HG03575 (cell line): ENCODE results near the gene ACYP2.
"Not testable (repeated sequence)": the region's sequence is repeated elsewhere in the genome, so short reads cannot be mapped to it uniquely, and the experiment has no call there.

ENCODE experiments used
- ATAC-seq: cut with Tn5 transposase; IDR thresholded peaks from one replicate; pipeline ENCODE4 v1.9.1; 2021; ENCODE audit not compliant: unreplicated experiment, insufficient number of reproducible peaks, low FRiP score; ENCODE audit errors: extremely low read depth

The ACYP2 gene

DNA sequence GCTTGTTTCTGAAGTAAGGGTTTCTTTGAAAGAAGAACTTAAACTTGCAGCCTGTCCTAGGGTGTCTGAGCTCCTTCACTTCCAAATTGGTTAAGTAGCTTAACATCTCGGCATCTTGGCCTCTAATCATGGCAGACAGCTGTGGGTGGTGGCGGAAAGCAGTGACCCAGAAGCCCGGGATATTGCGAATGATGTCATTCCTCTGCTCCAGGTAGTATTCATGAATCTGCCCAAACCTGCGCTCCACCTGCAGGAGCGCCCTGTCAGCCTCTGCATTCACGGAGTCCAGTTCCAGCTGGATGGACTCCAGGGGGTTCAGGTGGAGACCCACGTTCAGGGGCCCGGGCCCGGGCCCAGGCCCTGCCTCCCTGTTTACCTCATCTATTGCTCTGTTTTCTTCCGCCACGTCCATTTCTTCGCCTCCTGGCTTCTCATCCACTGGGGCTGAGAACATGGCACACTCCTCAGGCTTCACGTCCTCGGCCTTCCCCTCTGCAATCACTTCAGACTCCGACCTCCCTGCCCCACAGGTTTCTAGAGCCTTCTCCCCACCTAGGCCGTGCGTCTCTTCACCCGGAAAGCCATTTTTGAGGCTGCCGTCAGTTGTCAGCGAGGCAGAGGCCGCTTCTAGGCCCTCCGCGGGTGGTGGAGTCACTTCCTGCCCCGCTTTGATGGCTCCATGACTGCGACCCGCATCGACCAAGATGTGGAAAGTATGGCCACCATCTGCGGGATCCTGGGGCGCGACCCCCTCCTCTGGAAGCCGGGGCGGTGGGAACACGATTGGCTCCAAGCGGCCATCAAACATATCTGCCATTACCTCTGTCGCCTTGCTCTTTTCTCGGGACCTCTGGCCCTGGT lies 140.0 kb downstream of the ACYP2 start:
- no peak for ATAC-seq

GRCh38 chr2:54256091-54256694 lies 140.8 kb downstream of the ACYP2 start, which contains the start of gene TSPYL6:
TSS of gene TSPYL6 (minus strand) at chr2:54256229. CDS start at chr2:54256151, 78 bp downstream.
- ATAC-seq: no peak

DNA sequence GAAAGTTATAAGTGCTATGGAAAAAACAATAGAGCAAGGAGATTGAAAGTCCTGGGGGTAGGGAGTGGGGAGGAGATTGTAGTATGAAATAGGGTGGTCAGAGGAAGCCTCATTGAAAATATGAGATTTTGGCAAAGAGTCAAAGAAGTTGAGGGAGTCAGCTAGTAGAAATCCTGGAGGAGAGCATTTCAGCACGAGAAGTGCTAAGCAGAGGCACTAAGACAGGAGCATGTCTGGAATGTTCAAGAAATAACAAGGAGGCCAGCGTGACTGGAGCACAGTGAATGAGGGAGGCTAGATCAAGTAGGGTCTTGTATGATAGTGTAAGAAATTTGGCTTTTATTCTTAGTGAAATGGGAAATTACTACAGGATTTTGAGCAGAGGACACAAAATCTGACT lies 142.8 kb downstream of the ACYP2 start:
- ATAC-seq: no peak

DNA sequence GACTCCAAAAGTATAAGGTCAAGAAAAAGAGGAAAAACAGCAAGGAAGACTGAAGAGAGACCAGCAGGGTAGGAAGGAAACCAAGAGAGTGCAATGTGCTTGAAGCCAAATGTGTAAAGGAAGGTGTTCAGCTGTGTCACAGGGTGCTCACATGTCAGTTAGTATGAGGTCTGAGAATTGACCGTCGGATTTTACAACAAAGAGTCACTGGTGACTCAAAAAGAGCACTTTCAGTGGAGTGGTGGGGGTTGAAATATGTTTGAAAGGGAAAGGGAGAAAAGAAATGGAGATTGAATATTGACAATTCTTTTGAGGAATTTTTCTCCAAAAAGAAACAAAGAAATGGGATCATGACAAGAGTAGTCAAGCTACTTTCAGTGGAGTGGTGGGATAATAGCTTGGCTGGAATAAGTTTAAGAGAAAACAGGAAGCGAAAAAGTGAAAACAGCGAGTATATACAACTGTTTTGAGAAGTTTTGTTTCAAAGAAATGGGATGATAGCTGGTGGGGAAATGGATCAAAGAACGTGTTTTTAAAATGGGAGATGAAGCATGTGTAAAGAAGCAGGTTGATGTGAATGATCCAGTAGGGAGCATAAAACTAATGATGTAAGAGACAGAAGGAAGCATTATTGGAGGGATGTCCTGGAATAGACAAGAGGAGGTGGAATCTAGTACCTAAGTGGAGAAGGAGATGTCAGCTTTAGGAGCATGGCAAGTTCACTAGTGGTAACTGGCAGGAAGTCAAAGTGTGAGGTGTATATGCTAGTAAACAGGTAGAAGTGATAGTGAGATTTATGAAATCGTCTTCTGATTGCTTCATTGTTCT lies 144.2 kb downstream of the ACYP2 start:
- peak; percentile 93 for ATAC-seq

DNA sequence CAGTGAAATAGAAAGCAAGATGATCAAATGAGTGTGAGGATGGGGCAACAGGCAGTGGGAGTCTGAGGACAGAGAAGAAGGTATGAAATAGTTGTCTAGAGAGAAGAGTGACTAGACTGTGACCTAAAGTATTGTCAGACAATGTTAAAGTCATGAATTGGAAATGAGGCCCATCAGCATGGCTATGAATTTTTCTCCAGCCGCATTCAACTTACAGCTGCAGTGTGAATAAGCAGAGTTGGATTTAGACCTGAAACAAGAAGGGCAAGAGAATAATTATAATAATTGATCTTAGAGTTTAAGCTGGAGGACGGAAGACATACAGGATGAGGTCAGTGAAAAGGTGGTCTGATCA lies 144.8 kb downstream of the ACYP2 start:
- no peak for ATAC-seq

- no peak for ATAC-seq
Observed at GRCh38 chr2:54261537-54261936, 146.1 kb downstream of the ACYP2 start.

- no peak for ATAC-seq
Observed at GRCh38 chr2:54262015-54262765, 146.8 kb downstream of the ACYP2 start.

DNA sequence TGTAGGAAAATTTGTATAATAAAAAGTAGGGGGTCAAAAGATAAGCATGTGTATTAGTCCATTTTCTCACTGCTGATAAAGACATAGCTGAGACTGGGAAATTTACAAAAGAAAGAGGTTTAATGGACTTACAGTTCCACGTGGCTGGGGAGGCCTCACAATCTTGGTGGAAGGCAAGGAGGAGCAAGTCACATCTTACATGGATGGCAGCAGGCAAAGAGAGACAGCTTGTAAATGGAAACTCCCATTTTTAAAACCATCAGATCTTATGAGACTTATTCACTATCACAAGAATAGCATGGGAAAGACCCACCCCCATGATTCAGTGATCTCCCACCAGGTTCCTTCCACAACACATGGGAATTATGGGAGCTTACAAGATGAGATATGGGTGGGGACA lies 149.7 kb downstream of the ACYP2 start:
- not testable (repeated sequence) for ATAC-seq

DNA sequence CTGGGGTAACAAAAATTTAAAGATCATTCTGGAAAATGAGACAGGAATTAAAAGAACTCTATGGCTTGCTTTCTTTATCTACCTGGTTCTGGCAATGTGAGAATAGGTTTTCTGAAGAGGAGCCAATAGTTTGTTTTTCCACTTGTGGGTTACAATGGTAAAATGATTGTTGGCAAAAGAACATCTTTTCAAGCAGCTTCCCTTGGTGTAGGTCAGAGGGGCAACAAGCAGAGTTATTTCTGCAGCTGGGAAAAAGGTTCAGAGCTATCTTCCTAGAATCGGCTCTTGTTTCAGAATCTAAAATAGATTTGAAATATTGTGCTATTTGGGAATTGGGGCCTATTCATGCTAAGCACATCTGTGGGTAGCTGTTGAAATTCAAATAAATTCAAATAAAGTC lies 152.2 kb downstream of the ACYP2 start:
- ATAC-seq: no peak

- ATAC-seq: no peak
Observed at GRCh38 chr2:54271189-54271588, 155.8 kb downstream of the ACYP2 start.

DNA sequence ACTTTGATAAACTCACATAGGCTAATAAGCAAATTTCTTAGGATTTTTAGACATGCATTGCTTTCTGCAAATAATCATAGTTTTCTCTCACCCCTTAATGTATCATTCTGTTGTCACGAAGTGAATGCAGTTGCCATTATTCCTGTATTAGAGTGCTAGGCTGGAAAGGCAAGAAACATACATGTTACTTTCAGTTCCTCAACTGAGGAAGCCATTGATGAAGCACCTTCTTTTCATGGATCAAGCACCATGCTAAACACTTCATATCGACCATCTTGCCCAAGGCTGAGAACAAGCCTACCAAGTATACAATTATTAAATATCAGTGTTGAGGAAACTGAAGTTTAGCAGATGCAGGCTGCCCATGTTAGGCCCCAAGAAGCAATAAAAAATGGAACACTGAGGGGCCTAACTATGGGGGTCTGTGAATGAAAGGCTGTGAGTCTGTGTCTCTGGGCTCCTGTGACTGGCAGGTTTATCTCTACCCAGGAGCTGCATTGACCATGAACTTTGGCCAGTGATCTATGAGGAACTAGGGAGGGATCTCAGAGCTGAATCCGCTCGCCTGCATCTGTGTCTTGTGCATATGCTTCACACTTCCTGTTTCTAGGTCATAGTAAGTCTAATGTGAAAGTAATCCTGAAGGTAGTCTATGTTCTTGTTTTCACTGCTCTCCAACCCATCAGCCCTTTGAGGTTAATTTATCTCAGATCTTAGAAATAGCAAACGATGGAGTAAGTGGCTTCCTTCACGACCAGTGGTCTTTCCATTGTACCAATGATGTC lies 156.6 kb downstream of the ACYP2 start:
- peak; percentile 61 for ATAC-seq

DNA sequence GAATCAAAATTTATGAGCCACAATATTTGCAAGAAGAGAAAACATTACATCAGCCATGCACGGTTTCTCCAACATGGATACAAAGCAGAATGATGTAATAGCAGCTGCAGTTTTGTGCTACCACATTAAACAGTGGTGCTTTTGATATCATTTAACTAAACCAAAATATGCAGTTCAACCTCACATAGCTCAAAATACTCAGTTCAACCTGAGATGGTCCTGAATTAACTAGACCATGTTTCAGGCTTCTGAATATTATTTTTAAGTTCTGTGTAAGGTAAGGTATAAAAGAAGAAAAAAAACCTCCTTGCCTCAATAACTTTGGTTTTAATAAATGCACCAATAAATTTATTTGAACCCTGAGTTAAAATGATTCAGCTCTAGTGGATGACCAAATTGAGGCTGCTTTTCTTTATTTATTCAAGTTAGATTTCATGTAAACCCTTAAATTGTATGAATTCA lies 159.4 kb downstream of the ACYP2 start:
- ATAC-seq: no peak

DNA sequence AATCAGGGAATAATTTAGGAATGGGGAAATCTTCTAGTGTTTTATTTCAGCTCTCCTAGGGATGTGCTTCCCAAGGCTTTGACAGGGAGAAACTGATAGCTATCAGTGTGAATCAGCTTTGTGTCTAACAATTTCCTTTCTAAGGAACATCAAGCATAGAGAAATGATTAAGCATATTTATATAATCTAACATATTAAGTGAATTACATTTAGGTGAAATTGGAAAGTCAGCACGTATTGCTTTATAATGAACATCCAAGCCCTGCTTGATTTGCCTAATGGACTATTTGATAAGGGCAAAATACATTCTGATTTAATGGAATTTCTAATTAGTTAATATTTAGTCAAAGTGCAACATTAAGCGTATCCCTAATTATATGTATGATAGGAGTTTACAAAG lies 160.1 kb downstream of the ACYP2 start:
- no peak for ATAC-seq

DNA sequence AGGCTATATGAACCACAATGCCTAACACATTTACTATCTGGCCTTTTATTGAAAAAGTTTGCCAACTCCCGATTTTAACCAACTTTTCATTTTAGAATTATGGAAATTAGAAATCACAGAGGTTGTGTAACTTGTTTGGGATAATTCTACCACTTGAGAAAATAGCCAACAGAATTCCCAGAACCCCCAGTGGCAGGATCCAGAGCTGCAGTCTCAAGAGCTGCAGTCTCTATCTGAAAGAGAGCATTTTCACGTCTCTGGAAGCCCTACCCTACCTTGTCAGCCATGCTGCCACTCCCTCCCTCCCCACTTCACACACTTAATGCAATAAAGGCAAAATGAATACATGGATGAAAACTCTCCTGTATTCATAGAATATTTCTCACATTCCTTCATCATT lies 164.0 kb downstream of the ACYP2 start:
- ATAC-seq: no peak

DNA sequence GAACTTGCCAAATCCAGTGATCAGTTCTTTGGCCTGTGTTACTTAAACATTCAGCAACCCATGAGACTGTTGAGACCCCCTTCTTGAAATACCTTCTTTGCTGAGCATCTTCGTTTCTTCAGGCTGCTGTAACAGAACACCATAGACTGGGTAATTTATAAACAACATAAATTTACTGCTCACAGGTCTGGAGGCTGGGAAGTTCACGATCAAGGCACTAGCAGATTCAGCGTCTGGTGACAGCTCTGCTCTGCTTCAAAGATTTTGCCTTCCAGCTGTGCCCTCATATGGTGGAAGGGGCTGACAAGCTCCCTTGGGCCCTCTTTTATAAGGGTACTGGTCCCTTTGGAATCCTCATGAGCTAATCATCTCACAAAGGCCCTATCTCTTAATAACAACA lies 169.4 kb downstream of the ACYP2 start:
- no peak for ATAC-seq

DNA sequence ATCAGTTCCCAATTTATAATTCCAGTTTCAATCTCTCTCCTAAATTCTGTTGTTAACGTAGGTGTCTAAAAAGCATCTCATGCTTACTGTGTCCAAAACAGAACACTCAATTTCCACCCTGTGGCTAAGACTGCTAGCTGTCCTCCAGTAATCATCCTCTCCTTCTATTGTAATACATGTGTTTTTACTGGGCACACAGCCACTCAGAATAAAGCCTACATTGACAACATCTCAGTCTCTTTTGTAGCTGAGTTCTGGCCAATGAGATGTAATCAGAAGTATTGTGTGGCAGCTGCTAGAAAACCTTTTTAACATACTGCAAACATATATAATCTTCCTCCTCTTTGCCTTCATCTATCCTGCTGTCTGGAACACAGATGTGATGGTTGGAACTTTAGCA lies 170.0 kb downstream of the ACYP2 start:
- no peak for ATAC-seq

DNA sequence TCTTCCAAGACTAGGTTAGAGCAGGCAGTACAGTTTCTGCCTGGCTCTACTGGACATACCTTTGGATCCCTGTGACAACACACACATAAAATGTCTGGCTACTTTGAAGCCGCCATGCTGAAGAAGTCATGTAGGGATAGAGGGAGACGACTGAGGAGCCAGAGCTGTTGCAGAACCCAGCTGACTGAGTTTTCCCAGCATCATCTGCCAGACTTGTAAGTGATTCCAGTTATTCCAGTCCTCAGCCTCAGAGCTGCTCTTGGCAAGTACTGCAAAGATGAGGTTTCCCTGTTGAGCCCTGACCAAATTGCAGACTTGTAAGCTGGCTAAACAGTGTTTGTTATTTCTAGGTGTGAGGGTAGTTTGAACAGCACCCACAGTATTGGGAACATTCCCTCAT lies 172.1 kb downstream of the ACYP2 start:
- no peak for ATAC-seq

- no peak for ATAC-seq
Observed at GRCh38 chr2:54289917-54290316, 174.5 kb downstream of the ACYP2 start.
